ENCODE measurements around the gene C22orf23.

Gene C22orf23

DNA sequence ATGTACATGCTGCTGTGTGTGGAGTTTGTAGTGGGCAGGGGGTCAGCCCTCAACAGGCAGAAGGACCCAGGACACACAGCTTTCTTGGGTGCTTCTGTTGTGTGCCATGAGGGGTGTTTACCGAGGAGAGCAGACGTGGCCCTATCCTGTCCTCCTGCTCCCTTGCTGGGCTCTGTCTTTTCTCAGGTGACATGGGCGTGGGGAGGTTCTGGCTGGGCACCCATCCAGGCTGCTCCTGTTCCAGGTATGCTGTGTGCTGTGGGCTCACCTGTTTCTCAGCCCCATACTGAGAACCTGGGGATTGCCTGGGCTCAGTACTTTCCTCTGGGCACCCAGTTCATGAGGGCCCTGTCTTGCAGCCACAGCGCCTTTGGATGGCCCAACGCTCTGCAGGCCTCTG is 24.0 kb downstream of the C22orf23 start:
- H3K27ac ChIP-seq = peak overlapping the region; percentile 30
- DNase-seq (ENCODE audit: low read depth, low spot score) = no peak

DNA sequence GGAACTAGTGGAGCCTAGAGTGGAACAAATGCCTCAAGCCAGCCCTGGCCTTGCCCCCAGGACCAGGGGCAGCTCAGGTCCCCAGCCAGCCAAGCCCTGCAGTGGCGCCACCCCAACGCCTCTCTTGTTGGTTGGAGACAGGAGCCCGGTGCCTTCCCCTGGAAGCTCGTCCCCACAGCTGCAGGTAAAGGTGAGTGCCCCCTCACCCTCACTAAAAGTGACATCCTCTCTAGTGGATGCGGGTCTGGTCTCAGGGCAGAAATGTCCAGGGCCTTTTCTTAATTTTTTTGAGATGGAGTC is 25.8 kb downstream of the C22orf23 start:
- DNase-seq (ENCODE audit: low read depth, low spot score) = no peak
- H3K27ac ChIP-seq = no peak overlapping the region

DNA sequence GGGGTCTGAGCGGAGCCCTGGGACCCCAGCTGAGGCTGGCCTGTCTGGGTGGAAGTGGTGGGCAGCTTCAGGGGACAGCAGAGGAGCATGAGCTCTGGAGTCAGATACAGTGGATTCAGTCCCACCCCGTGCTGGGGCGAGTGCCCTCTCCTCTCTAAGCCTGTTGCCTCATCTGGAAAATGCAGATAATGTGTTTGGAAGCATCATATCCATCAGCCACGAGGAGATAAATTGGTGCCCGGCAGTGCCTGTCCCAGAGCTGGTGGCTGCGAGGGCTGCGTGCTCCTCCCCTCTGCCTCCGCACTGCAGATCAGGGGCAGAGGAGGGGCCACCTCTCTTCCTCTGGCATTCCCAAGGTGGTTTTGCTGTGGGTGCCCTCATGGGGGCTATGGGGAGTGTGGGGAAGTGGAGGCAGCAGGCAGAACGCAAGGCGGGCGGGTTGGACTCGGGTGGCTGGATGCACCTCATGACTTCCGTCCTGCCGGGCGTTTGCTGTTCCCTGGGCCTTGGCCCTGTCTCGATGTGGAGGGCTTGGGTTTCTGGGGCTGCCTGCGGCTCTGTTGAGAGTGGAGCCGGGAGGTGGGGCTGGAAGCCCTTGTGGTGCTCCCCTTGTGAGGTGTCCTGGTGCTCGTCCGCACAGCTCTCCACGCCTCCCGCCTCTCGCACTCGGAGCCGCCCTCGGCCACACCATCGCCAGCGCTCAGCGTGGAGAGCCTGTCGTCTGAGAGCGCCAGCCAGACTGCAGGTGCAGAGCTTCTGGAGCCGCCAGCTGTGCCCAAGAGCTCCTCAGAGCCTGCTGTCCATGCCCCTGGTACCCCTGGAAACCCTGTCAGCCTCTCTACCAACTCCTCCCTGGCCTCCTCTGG is 26.4 kb downstream of the C22orf23 start:
- no peak for DNase-seq (ENCODE audit: low read depth, low spot score)
- H3K27ac ChIP-seq = no peak overlapping the region

DNA sequence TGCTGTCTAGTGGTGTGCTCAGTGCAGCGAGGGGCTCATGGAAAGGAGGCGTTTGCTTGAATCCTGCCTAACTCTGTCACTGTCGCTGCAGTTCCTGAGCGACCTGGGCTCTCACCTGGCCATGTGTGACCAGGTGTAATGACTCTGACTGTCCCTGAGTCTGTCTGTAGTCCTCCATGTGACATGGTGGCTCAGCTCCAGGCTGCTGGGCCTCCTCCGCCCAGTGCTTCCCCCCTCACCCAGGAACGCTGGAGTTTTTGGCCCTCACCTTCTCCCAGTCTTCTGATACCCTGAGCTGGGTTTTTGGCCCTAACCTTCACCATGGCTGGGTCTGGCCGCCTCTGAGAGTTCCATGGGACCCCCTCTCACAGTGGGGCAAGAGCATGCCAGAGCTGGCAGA is 27.0 kb downstream of the C22orf23 start:
- DNase-seq (ENCODE audit: low read depth, low spot score) = no peak
- no peak overlapping the region for H3K27ac ChIP-seq

DNA sequence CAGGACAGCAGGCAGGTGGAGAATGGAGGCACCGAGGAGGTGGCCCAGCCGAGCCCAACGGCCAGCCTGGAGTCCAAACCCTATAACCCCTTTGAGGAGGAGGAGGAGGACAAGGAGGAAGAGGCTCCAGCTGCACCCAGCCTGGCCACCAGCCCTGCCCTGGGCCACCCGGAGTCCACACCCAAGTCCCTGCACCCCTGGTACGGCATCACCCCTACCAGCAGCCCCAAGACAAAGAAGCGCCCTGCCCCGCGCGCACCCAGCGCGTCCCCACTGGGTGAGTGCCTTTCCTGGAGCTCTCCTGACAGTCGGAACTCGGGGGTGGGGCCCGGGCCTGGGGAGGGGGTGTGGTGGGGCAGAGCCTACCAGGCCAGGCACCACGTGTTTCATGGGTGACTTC is 27.6 kb downstream of the C22orf23 start:
- no peak overlapping the region for H3K27ac ChIP-seq
- DNase-seq (ENCODE audit: low read depth, low spot score) = no peak

DNA sequence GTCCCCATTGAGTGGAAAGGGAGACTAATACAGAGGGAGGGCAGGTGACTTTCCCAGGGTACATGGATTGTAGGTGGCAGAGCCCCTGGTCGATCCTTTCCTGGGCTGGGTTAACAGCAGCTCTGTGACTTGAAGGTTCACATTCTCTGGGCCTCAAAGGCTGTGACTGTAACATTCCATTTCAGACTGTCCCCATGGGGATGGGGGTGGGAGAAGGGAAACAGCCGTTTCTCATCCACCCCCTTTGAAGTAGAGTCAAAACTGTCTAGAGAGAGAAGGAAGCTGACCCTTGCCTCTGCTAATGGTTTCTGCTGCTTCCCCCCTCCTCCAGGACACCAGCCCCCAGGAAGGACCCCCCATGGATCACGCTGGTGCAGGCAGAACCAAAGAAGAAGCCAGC is 28.1 kb downstream of the C22orf23 start:
- no peak for DNase-seq (ENCODE audit: low read depth, low spot score)
- H3K27ac ChIP-seq = no peak overlapping the region

DNA sequence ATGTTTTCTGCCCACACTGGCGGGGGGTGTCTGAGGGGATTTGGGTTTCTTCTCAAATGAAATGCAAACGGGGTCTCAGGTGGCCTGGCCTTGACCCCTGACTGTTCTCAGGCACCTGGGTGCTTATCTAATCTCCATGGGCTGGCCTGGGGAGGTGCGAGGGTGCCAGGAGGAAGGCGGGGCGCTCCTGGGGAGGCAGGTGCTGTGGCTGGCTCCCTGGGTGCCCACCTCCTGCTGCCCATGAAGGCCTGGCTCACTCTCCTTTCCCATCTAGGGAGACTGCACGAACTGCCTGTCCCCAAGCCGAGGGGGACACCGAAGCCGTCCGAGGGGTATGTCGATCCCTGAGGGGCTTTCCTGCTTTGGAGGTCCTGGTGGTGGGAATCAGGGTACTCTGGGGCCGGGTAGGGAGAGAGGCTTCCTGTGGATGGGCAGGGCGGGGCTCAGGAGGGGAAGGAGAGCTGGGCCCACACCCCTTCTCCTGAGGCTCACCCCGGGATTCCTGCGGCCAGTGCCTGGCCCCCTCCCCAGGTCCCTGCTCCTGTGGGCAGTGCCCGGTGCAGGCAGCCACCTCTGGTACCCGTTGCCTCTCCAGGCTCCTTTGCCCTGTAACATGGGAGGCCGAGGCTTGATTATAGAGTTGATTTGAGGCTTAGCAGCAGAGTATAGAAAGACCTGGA is 28.9 kb downstream of the C22orf23 start:
- DNase-seq (ENCODE audit: low read depth, low spot score) = no peak
- H3K27ac ChIP-seq = no peak overlapping the region

DNA sequence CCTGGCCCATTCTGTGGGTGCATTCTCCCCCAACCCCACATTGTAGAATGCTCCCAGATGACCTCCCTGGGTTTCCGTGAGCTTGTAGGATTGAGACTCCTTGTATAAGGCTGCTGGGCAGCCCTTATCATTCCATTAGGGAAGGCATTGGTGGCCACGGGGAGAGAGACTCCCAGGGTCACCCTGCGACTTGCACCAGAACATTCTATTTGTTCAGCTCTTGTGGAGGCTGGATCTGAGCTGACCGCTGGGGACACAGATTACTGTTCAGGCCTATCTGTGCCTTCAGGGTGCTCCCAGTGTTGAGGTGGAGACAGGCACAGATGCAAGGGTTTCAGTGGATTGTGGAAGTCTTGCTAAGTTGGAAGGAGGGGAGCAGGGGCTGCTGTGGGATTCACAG is 29.5 kb downstream of the C22orf23 start:
- DNase-seq (ENCODE audit: low read depth, low spot score) = no peak
- no peak overlapping the region for H3K27ac ChIP-seq

DNA sequence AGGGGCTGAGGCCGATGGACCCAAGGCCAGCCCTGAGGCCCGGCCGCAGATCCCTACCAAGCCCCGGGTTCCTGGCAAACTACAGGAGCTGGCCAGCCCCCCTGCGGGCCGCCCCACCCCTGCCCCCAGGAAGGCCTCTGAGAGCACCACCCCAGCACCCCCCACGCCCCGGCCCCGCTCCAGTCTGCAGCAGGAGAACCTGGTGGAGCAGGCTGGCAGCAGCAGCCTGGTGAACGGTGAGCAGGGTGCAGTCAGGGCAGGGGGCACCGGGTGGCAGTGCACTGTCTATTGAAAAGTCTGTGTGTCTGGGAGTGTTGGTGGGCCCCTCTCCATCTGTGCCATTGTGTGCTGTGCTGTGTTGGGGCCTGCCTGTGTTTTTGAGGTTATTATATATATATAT is 31.2 kb downstream of the C22orf23 start:
- H3K27ac ChIP-seq = no peak overlapping the region
- no peak for DNase-seq (ENCODE audit: low read depth, low spot score)

DNA sequence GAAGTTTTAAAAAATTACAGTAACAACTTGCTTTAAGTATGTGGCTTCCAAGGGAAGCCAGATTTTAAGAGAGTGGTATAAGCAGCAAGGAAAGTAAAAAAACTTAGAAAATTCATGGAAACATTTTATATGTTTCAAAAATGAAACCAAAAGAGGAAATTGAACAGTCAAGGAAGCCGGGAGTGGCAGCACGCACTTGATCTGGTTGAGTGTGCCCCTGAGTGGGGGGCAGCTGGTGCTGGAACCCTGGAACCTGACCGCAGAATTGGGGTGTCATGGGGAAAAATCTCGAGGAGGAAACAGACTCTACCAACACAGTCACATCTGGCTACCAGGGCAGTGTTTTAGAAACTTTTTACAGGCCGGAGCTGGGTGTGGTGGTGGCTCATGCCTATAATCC is 33.3 kb downstream of the C22orf23 start:
- H3K27ac ChIP-seq = no peak overlapping the region
- no peak for DNase-seq (ENCODE audit: low read depth, low spot score)

DNA sequence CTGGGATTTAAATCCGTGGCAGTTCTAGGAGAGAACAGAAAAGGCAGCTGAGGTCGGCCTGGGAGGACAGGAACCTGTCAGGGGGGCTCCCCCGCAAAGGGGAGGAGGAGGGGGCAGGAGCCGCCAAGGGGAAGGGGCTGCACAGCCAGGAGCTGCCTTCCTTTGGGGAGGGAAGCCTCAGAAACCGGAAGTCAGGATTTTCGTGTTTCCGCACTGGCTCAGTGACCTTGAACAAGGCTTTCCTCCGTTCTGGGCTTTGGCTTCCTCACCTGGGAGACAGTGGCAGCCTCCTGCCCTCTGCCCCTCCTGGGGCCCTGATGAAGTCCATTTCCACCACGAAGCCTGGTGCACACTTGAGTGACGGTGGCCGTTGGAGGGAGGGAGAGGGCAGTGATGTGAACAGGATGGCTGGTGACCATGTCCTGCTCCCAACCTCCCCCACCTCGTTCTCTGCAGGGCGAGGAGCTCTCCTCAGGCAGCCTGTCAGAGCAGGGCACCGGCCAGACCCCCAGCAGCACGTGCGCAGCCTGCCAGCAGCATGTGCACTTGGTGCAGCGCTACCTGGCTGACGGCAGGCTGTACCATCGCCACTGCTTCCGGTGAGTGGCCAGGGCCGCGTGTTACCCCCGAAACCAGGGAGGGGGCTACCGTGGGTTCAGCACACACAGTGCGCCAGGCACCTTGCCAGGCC is 34.7 kb downstream of the C22orf23 start:
- no peak for DNase-seq (ENCODE audit: low read depth, low spot score)
- no peak overlapping the region for H3K27ac ChIP-seq

DNA sequence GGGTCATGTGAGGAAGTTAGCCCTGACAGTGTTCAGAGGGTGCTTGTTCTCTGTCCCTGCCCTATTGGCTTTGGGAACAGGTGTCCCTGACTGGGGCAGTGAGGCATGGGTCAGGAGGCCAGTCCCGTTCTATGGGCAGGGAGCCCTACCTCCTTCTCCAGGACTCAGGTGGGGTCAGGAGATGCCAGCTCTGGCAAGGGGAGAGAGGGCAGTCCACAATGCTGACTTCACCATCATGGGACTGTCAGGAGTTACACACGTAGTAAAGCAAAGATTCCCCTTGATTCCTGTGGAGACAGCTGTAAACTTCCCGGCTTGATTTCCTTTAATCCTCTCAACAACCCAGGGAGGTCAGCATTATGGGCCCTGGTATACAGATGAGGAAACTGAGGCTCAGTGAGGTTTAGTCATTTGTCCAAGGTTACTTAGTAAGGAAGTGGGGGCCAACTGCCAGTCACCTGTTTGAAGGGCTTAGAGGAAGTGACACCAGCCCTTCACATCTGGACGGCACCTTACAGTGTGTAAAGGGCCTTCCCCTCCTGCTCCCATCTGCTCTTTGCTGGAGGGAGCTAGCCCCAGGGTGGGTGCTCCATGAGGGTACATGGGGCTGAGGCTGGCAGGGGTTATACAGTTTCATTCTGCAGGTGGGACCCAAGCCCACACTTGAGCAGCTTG is 35.4 kb downstream of the C22orf23 start:
- no peak for DNase-seq (ENCODE audit: low read depth, low spot score)
- no peak overlapping the region for H3K27ac ChIP-seq

DNA sequence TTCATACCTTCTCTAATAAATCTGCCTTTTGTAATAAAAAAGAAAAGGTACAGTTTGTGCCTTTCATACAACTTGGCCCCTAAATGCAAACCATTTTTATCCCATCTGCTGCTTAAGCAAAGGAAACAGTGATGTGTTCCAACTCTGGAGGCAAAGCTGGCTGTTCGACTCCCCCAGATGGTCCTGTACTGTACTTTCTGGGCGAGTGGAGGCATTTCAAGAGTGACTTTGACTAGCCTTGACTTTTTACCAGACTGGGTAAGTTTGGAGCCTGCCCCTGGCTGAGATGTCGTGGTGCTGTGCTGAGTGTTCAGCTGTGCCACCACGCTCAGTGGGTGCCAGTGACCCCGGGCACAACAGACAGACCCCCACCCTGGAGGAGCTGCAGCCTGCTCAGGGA is 37.1 kb downstream of the C22orf23 start:
- H3K27ac ChIP-seq = no peak overlapping the region

DNA sequence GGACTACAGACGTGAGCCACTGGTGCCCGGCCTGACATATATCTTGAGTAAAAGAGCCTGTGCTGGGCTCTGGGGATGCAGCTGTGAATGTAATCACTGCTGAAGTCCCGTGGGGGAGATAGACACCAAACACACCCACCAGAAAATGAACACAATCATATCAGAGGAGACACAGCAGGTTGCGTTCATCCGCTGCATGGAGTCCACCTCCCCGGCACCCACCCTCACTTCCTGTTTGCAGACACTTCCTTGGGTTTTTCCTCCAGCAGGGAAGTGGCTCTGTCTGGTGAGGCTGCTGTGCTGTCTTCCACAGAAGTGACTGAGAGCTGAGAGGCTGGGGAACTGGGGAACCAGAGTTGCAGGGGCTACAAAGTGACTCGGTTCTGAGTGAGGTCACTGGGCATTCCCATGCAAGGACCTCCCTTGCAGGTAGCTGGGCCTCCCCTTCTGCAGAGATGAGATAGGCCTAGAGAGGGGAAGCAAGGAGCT is 40.1 kb downstream of the C22orf23 start:
- peak overlapping the region; percentile 19 for H3K27ac ChIP-seq

More for the DNA sequence above, 37.1 kb downstream of the C22orf23 start:
- DNase-seq (ENCODE audit: low read depth, low spot score) = no peak

DNA sequence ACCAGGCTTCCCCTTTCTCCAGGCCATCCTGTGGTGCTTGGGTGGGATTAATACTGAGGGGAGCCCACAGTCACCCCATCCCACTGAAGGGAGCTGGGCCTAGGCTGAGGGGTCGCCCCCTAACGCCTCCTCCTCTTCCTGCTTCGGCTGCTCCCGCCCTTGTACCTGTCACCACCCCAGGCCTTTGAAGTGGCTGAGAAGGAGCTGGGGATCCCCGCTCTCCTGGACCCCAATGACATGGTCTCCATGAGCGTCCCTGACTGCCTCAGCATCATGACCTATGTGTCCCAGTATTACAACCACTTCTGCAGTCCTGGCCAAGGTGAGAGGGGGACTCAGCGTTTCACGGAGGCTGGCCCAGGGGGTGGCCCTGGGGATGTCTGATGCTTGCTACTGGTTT is 41.2 kb downstream of the C22orf23 start:
- DNase-seq (ENCODE audit: low read depth, low spot score) = no peak
- H3K27ac ChIP-seq = no peak overlapping the region

More for the DNA sequence above, 40.1 kb downstream of the C22orf23 start:
- no peak for DNase-seq (ENCODE audit: low read depth, low spot score)

DNA sequence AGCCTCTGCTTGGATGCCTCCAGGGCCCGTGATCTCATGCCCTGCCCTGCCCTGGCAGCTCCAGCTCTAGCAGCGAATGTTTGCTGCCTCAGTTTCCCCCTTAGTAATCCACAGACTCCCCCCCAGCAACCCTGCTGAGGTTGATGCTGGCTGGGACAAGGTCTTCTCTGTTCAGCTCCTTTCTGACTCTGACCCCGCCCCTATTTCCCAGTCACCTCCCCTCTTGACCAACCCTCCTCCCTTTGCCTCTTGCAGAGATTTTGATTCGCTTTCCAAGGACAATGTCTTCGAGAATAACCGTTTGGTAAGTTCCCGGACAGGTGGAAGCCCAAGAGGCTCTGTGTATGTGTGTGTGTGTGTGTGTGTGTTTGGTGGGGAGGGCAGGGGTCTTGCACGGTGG is 41.7 kb downstream of the C22orf23 start:
- peak overlapping the region; percentile 100 for H3K27ac ChIP-seq
- DNase-seq (ENCODE audit: low read depth, low spot score) = no peak

DNA sequence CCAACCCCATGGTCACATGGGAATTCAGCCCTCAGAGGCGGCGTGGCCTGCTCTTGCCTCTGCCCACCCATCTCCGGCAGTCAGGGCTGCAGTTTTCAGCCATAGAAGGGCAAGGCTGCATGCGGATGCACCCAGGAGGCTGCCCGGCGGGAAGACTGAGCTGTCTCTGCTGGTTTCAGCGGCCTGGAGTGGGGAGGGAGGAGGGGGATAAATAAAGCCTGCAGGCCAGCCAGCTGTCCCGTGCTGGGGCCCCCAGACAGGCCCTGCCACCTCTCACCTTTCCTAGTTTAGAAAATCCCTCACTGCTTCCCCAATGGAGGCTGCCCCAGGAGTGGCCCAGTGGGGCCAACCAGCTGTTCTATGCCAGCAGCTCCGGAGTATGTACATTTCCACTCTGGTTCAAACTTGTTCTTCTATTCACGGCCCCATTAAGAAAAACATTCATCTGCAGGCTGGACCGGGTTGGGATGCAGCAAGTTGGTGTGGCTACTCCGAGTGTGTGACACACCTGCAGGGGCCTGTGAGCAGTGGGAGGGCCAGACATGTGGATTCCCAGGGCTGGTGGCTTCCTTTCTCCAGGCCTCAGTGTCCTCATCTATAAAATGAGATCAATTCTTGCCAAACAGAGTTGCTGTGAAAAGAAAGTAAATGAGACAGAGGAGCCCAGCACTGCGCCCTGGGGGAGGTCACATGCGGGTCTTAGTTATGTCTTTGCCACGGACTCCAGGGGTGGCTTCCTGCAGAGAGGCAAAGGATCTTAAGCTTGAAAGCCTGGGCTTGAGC is 42.3 kb downstream of the C22orf23 start:
- DNase-seq (ENCODE audit: low read depth, low spot score) = no peak
- peak overlapping the region; percentile 100 for H3K27ac ChIP-seq

DNA sequence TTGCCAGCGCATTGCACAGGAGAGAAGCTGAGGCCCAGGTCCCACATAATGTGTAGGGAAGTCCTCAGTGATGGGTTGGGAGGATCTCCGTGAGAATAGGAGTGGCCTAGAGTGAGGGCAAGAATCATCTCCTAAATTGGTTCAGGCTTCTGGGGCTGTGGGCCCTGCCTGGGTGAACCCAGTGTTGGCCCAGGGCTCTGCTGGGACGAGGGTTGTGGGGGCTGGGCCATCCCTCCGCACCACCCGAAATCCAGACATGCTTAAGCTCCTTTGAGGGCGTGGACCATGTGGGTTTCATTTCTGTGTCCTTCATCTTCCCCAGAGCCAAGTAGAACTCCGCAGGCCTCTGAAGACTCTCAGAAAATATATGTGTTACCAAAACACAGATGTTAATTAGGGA is 43.6 kb downstream of the C22orf23 start:
- peak overlapping the region; percentile 100 for H3K27ac ChIP-seq
- no peak for DNase-seq (ENCODE audit: low read depth, low spot score)

DNA sequence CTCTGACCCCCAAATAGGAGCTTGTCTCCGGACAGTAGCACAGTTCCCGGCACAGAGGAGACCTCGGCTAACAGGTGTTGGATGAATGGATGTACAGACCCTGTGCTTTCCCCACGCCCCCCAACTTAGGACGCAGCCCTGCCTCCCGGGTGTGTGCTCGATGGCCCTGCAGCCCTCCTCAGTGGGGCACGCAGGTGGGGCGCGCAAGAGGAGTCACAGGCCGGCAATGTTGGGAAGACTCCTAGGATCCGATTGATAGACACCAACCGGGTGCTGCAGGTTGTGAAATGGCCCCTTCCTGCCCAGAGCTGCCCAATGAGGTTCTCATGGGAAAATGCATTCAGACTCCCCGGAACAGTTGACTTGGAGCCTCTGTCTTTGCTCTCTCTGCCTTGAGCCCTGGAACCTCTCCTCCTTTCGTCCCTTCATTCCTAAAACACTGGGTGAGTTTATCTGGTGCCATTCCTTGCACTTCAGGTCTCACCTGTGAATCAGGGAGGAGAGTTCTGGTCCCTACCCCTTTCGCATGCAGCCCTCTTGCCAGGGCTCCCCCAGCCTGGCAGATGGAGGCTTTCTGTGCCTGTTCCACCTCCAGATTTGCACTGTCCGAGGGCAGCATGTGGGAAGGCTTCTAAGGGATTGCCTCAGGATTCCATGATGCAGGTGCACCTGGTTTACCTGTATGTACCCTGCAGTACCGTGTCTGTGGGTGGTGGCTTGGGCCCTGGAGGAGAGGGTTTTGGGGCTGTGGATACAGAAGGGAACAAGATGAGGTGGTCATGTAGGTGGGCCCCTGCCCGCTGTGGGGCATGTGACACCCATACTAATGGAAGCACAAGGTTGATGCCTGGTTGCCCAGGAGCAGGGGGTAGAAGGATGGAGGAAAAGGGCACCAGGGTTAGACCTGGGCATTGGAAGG is 46.1 kb downstream of the C22orf23 start:
- H3K27ac ChIP-seq = peak overlapping the region; percentile 100

More for the DNA sequence above, 46.1 kb downstream of the C22orf23 start:
- DNase-seq (ENCODE audit: low read depth, low spot score) = no peak

Measured in epithelial cell of prostate (primary cell).